HG02943 (cell line): Measurements from ENCODE around the gene OR8H3.
"Not testable (repeated sequence)": the region's sequence is repeated elsewhere in the genome, so short reads cannot be mapped to it uniquely, and the experiment has no call there.

ENCODE experiments used
- ATAC-seq: cut with Tn5 transposase; IDR thresholded peaks from one replicate; pipeline ENCODE4 v1.9.1; 2021; ENCODE audit warnings: mild to moderate bottlenecking, low read depth, moderate library complexity; ENCODE audit not compliant: unreplicated experiment

The OR8H3 gene, protein sequence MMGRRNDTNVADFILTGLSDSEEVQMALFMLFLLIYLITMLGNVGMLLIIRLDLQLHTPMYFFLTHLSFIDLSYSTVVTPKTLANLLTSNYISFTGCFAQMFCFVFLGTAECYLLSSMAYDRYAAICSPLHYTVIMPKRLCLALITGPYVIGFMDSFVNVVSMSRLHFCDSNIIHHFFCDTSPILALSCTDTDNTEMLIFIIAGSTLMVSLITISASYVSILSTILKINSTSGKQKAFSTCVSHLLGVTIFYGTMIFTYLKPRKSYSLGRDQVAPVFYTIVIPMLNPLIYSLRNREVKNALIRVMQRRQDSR

DNA sequence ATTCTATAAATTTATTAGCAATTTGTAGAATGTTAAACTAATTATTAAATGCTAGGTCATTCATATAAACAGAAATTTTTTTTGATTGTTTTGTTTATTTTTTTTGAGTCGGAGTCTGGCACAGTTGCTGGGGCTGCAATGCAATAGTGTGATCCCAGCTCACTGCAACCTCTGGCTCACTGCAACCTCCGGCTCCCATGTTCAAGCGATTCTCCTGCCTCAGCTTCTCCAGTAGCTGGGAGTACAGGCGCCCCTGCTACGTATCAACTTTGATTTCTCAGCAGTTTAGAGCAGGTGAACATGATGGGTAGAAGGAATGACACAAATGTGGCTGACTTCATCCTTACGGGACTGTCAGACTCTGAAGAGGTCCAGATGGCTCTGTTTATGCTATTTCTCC, at the start of gene OR8H3:
TSS of gene OR8H3 (plus strand) at position 301 of the 400 bp plus-strand sequence. CDS start at position 301, 0 bp downstream.
- no peak for ATAC-seq

DNA sequence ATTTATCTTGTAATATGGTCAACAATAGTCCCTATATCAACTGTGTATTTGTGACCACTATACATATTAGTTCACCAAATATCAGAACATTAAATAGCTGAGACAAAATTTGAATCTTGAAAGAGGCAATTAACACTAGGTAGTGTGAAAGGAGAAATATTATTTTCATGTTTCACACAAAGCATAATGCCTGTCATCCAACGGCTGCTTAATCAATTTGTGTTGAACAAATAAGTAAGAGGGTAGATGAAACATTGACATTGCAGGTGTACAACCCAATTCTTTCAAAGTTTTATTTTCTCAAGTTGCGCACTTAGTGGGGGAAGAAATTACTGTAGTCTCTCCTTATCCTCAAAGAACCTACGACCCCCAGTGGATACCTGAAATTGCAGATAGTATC, 32.5 kb upstream of the OR8H3 start:
- no peak for ATAC-seq

DNA sequence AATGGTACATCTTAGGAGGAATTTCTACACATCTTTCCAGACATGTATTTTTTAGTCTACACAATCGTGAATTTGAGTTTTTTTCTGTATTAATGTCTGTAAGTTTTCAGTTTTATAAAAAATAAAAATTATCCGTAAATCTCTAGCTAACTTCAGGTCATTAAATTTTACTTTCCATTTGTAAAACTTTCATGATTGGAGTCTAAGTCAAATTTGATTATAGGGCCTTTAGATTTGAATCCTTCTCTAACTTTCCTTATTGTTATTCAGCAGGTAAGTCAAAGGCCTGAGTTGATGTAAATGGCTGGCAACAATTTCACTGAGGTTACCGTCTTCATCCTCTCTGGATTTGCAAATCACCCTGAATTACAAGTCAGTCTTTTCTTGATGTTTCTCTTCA, 29.2 kb upstream of the OR8H3 start, which contains the start of gene OR8I2:
TSS of gene OR8I2 (plus strand) at position 301 of the 400 bp plus-strand sequence. CDS start at position 301, 0 bp downstream.
- no peak for ATAC-seq

DNA sequence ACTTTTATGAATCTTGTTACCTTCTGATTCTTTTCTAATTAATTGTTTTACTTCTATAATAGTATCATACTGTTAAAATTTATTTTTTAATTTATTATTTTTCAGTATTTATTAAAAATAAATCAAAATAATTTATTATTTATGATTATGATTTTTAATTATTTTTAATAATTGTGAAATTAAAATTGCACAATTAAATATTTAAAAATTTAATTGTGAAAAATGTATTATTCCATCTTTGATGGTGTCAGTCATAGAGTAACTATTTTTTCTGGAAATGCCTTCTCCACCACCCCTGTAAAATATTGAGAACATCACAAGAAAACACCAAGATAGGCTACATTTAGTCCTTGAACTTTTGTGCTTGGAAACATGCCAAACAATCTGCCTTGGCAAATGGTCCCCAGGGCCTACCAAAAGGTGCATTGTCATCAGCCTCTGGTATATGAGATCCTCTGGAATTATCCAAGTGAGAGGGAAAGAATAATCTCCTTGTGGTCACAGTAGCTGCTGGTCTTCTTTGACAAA, 18.9 kb upstream of the OR8H3 start, which contains the start of gene OR8H2:
TSS of gene OR8H2 (plus strand) at position 478 of the 528 bp plus-strand sequence. CDS start 1,356 bp downstream, outside the sequence.
- ATAC-seq: no peak

DNA sequence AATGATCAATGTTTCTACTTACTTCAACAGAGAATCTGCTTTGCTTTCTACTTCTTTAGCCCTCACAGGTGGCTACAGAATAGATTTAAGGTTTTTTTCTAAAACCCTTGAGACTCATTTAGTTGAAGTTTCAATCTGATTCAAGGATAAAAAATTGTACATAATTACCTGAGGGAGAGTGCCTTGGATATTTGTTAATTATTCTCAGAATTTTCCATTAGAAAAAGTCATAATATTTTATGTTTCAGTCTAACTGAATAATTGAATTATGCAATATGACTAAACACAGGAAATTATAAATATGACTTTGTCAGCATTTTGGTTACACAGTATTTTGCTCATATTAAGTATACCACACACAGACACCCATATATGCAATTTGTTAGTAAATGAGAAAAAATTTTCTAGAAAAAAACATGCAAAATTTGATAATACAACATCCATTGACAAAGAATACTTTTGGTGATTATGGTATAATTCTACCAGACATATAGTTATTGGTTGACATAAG, 18.0 kb downstream of the OR8H3 start, which contains the start of gene OR8J3:
TSS of gene OR8J3 (minus strand) at position 51 of the 511 bp plus-strand sequence. CDS start 2,483 bp downstream, outside the sequence.
- ATAC-seq: no peak

DNA sequence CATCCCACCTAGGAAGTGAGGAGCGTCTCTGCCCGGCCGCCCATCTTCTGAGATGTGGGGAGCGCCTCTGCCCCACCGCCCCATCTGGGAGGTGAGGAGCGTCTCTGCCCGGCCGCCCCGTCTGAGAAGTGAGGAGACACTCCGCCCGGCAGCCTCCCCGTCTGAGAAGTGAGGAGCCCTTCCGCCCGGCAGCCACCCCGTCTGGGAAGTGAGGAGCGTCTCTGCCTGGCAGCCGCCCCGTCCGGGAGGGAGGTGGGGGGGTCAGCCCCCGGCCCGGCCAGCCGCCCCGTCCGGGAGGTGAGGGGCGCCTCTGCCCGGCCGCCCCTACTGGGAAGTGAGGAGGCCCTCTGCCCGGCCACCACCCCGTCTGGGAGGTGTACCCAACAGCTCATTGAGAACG, 21.5 kb downstream of the OR8H3 start:
- ATAC-seq: not testable (repeated sequence)

DNA sequence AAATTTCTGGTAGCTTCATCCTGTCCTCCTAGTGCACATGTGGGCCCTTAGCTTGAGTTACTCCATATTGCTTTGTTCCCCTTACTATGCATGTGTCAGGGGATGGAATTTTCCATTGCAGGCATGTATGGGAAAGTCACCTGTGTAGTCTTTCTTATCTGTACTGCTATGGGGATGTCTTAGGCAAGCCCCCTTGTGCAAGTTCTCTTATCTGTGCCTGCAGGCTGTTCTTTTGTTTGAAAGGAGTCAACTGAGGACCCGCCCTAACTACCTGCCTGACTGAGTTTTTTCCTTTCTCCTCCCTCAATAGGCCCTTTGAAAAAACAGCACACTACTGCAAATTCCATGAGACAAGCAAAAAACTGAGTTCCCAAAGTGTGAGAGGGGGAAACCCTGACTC, 29.2 kb downstream of the OR8H3 start:
- no peak for ATAC-seq

DNA sequence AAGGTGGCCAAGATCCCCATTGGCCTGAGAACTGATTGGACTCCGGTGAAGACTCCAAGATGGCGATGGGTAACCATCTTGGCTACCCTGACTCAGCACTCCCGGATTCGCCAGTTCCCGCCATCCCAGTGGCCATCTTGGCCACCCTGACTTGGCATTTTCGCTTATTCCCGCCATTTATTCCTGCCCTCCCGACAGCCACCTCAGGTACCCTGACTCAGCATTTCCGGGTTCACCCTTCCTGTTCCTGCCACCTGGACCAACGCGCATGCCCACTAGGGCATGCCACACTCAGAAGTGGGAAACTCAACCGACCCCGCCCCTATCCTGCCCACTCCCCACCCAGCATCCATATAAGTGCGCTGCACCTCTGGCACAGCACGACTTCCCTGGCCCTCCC, 30.2 kb downstream of the OR8H3 start:
- no peak for ATAC-seq

DNA sequence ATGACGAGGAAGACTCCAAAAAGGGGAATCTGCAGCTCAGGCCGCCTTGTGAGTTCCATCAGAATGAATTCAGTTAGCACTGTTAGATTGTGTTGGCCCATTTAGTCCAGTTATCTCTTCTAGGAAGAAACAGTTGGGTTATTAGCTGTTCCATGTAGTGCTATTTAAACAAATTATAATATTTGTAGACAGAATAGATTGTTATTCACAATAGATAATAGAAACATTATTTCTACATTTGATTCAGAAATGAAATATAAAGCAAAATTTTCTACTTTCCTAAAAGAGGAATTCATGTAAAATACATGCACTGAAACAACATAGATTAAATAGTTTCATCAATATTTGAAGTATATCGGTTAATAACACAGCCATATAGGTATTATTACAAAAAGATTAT, 38.0 kb downstream of the OR8H3 start, which contains the start of gene OR8K5:
TSS of gene OR8K5 (minus strand) at position 101 of the 400 bp plus-strand sequence. CDS start at position 101, 0 bp downstream.
- no peak for ATAC-seq

DNA sequence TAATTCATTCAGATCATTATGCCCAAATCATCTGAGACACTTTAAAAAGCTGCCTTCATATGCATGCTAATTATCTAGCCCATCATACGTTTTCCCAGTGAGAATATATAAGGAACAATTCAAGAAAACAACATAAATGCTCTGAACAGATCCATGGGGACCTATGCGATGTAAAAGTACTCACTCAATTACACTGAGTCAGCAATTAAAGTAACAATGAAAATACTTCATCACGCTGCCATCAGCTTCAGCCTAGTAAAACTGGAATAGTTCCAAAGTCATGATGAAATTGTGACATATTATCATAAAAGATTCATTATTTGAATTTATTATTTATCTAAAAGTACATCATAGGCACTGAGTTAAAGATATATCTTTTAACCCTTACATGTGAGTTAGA, 41.6 kb downstream of the OR8H3 start:
- no peak for ATAC-seq

DNA sequence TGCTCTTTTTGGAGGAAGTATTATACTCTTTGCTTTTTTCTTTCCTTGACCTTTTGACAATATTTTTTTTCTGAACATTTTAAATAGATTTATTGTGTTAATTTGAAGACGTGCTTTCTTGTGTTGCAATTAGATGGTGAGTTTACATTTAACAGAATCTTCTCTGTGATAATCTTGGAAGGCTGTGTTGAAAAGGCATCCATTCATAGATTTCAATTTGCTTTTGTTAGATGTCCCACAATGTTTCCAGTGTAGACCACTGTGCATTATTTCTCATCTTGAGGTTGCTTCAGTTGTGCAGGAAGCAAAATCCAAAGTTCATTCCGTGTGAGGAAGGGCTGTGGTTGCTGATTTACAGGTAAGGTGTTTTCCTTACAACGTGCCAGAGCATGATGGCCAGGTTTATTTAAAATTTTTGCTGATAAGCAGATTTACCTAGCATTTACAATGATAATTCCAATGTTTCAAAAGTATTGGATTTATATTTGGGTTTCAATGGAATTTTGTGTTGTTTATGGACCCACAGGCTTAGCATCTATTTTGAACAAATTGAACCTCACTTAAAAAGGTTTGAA, 50.2 kb downstream of the OR8H3 start:
- no peak for ATAC-seq
